ENCODE results near the gene ALX4.

ALX4 gene

GRCh38 chr11:44300844-44301563 is 8.9 kb downstream of the ALX4 start:
- DNase-seq (ENCODE audit: low spot score): no peak

- DNase-seq (ENCODE audit: low spot score): no peak
These were observed 11.1 kb downstream of the ALX4 start for GRCh38 chr11:44298862-44299261.

GRCh38 chr11:44290208-44290607 is 19.7 kb downstream of the ALX4 start:
- DNase-seq (ENCODE audit: low spot score): no peak

- DNase-seq (ENCODE audit: low spot score): no peak
These were observed 21.8 kb downstream of the ALX4 start for GRCh38 chr11:44288133-44288526.

- DNase-seq (ENCODE audit: low spot score): no peak
These were observed 23.0 kb downstream of the ALX4 start for GRCh38 chr11:44286911-44287310.

- DNase-seq (ENCODE audit: low spot score): peak; percentile 81
These were observed 23.6 kb downstream of the ALX4 start for GRCh38 chr11:44286268-44286880.

GRCh38 chr11:44285756-44286155 is 24.2 kb downstream of the ALX4 start:
- no peak for DNase-seq (ENCODE audit: low spot score)

- no peak for DNase-seq (ENCODE audit: low spot score)
These were observed 27.3 kb downstream of the ALX4 start for GRCh38 chr11:44282620-44283019.

GRCh38 chr11:44281151-44281550 is 28.8 kb downstream of the ALX4 start:
- no peak for DNase-seq (ENCODE audit: low spot score)

- DNase-seq (ENCODE audit: low spot score): no peak
These were observed 29.7 kb downstream of the ALX4 start for GRCh38 chr11:44280257-44280656.

GRCh38 chr11:44279483-44279882 is 30.5 kb downstream of the ALX4 start:
- no peak for DNase-seq (ENCODE audit: low spot score)

- no peak for DNase-seq (ENCODE audit: low spot score)
These were observed 32.5 kb downstream of the ALX4 start for GRCh38 chr11:44277196-44278090.

- DNase-seq (ENCODE audit: low spot score): no peak
These were observed 33.9 kb downstream of the ALX4 start for GRCh38 chr11:44275961-44276550.

GRCh38 chr11:44275241-44275640 is 34.7 kb downstream of the ALX4 start:
- DNase-seq (ENCODE audit: low spot score): no peak

GRCh38 chr11:44274404-44274803 is 35.5 kb downstream of the ALX4 start:
- DNase-seq (ENCODE audit: low spot score): no peak

GRCh38 chr11:44271286-44271685 is 38.7 kb downstream of the ALX4 start:
- DNase-seq (ENCODE audit: low spot score): no peak

- no peak for DNase-seq (ENCODE audit: low spot score)
These were observed 39.3 kb downstream of the ALX4 start for GRCh38 chr11:44270403-44271273.

GRCh38 chr11:44269369-44270351 is 40.3 kb downstream of the ALX4 start:
- DNase-seq (ENCODE audit: low spot score): peak; percentile 81

GRCh38 chr11:44268614-44269080 is 41.3 kb downstream of the ALX4 start:
- DNase-seq (ENCODE audit: low spot score): no peak

All from hepatic stellate cell (primary cell).